Astrocyte (in vitro differentiated cells and primary cell): Measurements from ENCODE around the gene DENND1C. TPM values are rescaled to one million over a fixed set of nuclear protein-coding genes. Genes with fewer than 3 reads are reported as not detected.

Experiments
- DNase-seq: peaks from one replicate; pipeline ENCODE4 v3.0.0-alpha.2; 2010; ENCODE audit warnings: low read depth
- FAIRE-seq: peaks from 2 replicates; lab custom pipeline; 2011; peaks lifted over from hg19 to GRCh38; lab: Jason Lieb, UNC
- H2AFZ ChIP-seq: 2 replicates; pipeline ENCODE4 v1.6.0; 2012; ENCODE audit warnings: low read depth, low read length, inconsistent platforms
- H3K27ac ChIP-seq: 2 replicates; pipeline ENCODE4 v1.5.1; 2011; ENCODE audit warnings: low read depth, low read length, inconsistent platforms
- H3K27me3 ChIP-seq: 2 replicates; pipeline ENCODE4 v1.6.0; 2011; ENCODE audit warnings: low read length, inconsistent platforms; ENCODE audit not compliant: insufficient read depth
- H3K36me3 ChIP-seq: 2 replicates; pipeline ENCODE4 v1.5.1; 2011; ENCODE audit warnings: low read length, inconsistent platforms; ENCODE audit not compliant: insufficient read depth
- H3K4me1 ChIP-seq: 2 replicates; pipeline ENCODE4 v1.5.1; 2011; ENCODE audit warnings: low read length, inconsistent platforms; ENCODE audit not compliant: insufficient read depth
- H3K4me2 ChIP-seq: 2 replicates; pipeline ENCODE4 v1.6.0; 2012; ENCODE audit warnings: low read length, inconsistent platforms
- H3K4me3 ChIP-seq: 2 replicates; pipeline ENCODE4 v1.5.1; 2011; ENCODE audit warnings: low read depth, mild to moderate bottlenecking, low read length, inconsistent platforms; ENCODE audit not compliant: insufficient read depth
- H3K79me2 ChIP-seq: 2 replicates; pipeline ENCODE4 v1.6.0; 2012; ENCODE audit warnings: mild to moderate bottlenecking, low read length, inconsistent platforms; ENCODE audit not compliant: insufficient read depth
- H3K9ac ChIP-seq: 2 replicates; pipeline ENCODE4 v1.6.0; 2012; ENCODE audit warnings: mild to moderate bottlenecking, low read length, inconsistent platforms
- H3K9me3 ChIP-seq: 2 replicates; pipeline ENCODE4 v1.5.1; 2012; ENCODE audit warnings: low read depth, mild to moderate bottlenecking, low read length, inconsistent platforms; ENCODE audit not compliant: insufficient read depth
- H4K20me1 ChIP-seq: 2 replicates; pipeline ENCODE4 v1.6.0; 2012; ENCODE audit warnings: low read length, inconsistent platforms; ENCODE audit not compliant: insufficient read depth
- H3K27ac Mint-ChIP-seq: one replicate; pipeline ENCODE4 v1.8.0; 2021; ENCODE audit warnings: mild to moderate bottlenecking, mixed read lengths; ENCODE audit not compliant: unreplicated experiment
- H3K27me3 Mint-ChIP-seq: one replicate; pipeline ENCODE4 v1.8.0; 2021; ENCODE audit warnings: low read depth, mixed read lengths; ENCODE audit not compliant: unreplicated experiment
- H3K36me3 Mint-ChIP-seq: one replicate; pipeline ENCODE4 v1.8.0; 2021; ENCODE audit warnings: low read depth, mixed read lengths; ENCODE audit not compliant: unreplicated experiment
- H3K4me1 Mint-ChIP-seq: one replicate; pipeline ENCODE4 v1.8.0; 2021; ENCODE audit warnings: low read depth, mixed read lengths; ENCODE audit not compliant: unreplicated experiment
- H3K4me3 Mint-ChIP-seq: one replicate; pipeline ENCODE4 v1.8.0; 2021; ENCODE audit warnings: mild to moderate bottlenecking, moderate library complexity, mixed read lengths; ENCODE audit not compliant: unreplicated experiment
- H3K9me3 Mint-ChIP-seq: one replicate; pipeline ENCODE4 v1.8.0; 2021; ENCODE audit warnings: mild to moderate bottlenecking, mixed read lengths; ENCODE audit not compliant: unreplicated experiment
- CTCF ChIP-seq: IDR thresholded peaks from 2 replicates; pipeline ENCODE4 v1.5.1; 2011; ENCODE audit warnings: low read depth, mild to moderate bottlenecking, inconsistent platforms, low read length, moderate library complexity; ENCODE audit not compliant: insufficient read depth
- EZH2 ChIP-seq: IDR thresholded peaks from 2 replicates; pipeline ENCODE4 v1.6.1; 2012; ENCODE audit warnings: mild to moderate bottlenecking, low read length, inconsistent platforms; ENCODE audit not compliant: insufficient read depth
- total RNA-seq: library from RNA; stranded (reverse); gene quantifications from 2 replicates; pipeline ENCODE4 v1.2.1, GENCODE V29; 2021

The DENND1C gene
- total RNA-seq, 1 donor from 2014 or later, result not detected

DNA sequence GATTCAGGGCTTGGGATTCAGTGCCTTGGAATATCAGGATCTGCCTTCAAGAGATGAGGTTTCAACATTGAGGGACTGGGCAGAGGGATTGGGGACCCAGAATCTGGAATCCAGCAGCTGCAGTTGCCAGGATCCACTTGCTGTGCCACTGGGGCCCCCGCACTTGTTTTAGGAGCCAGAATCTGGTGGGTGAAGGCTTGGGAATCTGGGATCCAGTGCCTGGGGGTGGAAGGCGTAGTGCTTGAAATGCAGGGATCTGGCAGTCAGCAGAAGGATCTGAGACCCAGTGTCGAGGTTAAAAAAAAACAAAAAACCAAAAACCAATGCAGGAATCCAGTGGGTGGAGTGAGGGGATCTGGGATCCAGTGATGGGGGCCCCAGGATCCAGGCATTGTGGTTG is 40.7 kb downstream of the DENND1C start:
- Histone ChIP-seq H3K27me3 (no peaks in the 10 kb centered on the region), H4K20me1 (no peaks in the 10 kb centered on the region), H3K9ac (no peak overlapping the region), H3K4me2 (no peak overlapping the region), H3K36me3 (no peaks in the 10 kb centered on the region), H3K27ac (no peak overlapping the region), H3K9me3 (no peaks in the 10 kb centered on the region), H2AFZ (no peak overlapping the region), H3K4me3 (no peak overlapping the region), H3K79me2 (no peaks in the 10 kb centered on the region), H3K4me1 (no peaks in the 10 kb centered on the region)
- H3K27me3 Mint-ChIP-seq, result peaks cover 4% of the 10 kb centered on the region
- DNase-seq, result no peak
- no peak overlapping the region for H3K27ac Mint-ChIP-seq
- peaks cover 2% of the 10 kb centered on the region for H3K9me3 Mint-ChIP-seq
- H3K4me3 Mint-ChIP-seq, result no peak overlapping the region
- H3K36me3 Mint-ChIP-seq, result peaks cover 12% of the 10 kb centered on the region
- no peak for TF ChIP-seq CTCF
- TF ChIP-seq EZH2, result no peak
- no peaks in the 10 kb centered on the region for H3K4me1 Mint-ChIP-seq
- no peak for FAIRE-seq

GRCh38 chr19:6439743-6440142 is 41.8 kb downstream of the DENND1C start:
- no peaks in the 10 kb centered on the region for H3K36me3 ChIP-seq
- Mint-ChIP-seq H3K4me1 (no peaks in the 10 kb centered on the region), H3K4me3 (no peak overlapping the region), H3K9me3 (peaks cover 2% of the 10 kb centered on the region), H3K27ac (no peak overlapping the region), H3K27me3 (peaks cover 4% of the 10 kb centered on the region), H3K36me3 (peaks cover 5% of the 10 kb centered on the region)
- no peak overlapping the region for H3K4me3 ChIP-seq
- H3K79me2 ChIP-seq, result no peaks in the 10 kb centered on the region
- H3K9me3 ChIP-seq, result no peaks in the 10 kb centered on the region
- no peak for DNase-seq
- FAIRE-seq, result no peak
- no peaks in the 10 kb centered on the region for H4K20me1 ChIP-seq
- no peak overlapping the region for H3K4me2 ChIP-seq
- H2AFZ ChIP-seq, result no peak overlapping the region
- H3K9ac ChIP-seq, result no peak overlapping the region
- H3K4me1 ChIP-seq, result no peaks in the 10 kb centered on the region
- TF ChIP-seq CTCF (no peak), EZH2 (no peak)
- H3K27me3 ChIP-seq, result no peaks in the 10 kb centered on the region
- no peak overlapping the region for H3K27ac ChIP-seq

- no peak within 1 kb of the TSS for H3K27ac Mint-ChIP-seq
- Histone ChIP-seq H3K4me2 (no peak within 1 kb of the TSS), H3K4me3 (no peak within 1 kb of the TSS), H3K36me3 (no peaks in the 10 kb centered on the region), H2AFZ (no peak within 1 kb of the TSS), H3K27me3 (no peaks in the 10 kb centered on the region), H3K9ac (no peak within 1 kb of the TSS), H4K20me1 (no peaks in the 10 kb centered on the region), H3K27ac (no peak within 1 kb of the TSS), H3K4me1 (no peaks in the 10 kb centered on the region), H3K79me2 (no peaks in the 10 kb centered on the region), H3K9me3 (no peaks in the 10 kb centered on the region)
- peaks cover 2% of the 10 kb centered on the region for H3K36me3 Mint-ChIP-seq
- peaks cover 2% of the 10 kb centered on the region for H3K9me3 Mint-ChIP-seq
- H3K27me3 Mint-ChIP-seq, result peaks cover under 1% of the 10 kb centered on the region
- H3K4me1 Mint-ChIP-seq, result no peaks in the 10 kb centered on the region
- H3K4me3 Mint-ChIP-seq, result no peak within 1 kb of the TSS
- DNase-seq (no peak), FAIRE-seq (no peak)
- TF ChIP-seq CTCF (no peak), EZH2 (no peak)
Measured at GRCh38 chr19:6433663-6434062, 47.9 kb downstream of the DENND1C start, which contains the start of gene SLC25A41. TSS of gene SLC25A41 (minus strand) at chr19:6433763. CDS start at chr19:6433693, 70 bp downstream.
